ENCODE results near the gene LRRC49.
"Not testable (repeated sequence)": the region's sequence is repeated elsewhere in the genome, so short reads cannot be mapped to it uniquely, and the experiment has no call there.

The LRRC49 gene

GRCh38 chr15:70917955-70918354 lies 25.3 kb downstream of the LRRC49 start:
- TF ChIP-seq, protein P1, sequence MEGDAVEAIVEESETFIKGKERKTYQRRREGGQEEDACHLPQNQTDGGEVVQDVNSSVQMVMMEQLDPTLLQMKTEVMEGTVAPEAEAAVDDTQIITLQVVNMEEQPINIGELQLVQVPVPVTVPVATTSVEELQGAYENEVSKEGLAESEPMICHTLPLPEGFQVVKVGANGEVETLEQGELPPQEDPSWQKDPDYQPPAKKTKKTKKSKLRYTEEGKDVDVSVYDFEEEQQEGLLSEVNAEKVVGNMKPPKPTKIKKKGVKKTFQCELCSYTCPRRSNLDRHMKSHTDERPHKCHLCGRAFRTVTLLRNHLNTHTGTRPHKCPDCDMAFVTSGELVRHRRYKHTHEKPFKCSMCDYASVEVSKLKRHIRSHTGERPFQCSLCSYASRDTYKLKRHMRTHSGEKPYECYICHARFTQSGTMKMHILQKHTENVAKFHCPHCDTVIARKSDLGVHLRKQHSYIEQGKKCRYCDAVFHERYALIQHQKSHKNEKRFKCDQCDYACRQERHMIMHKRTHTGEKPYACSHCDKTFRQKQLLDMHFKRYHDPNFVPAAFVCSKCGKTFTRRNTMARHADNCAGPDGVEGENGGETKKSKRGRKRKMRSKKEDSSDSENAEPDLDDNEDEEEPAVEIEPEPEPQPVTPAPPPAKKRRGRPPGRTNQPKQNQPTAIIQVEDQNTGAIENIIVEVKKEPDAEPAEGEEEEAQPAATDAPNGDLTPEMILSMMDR (conservative IDR thresholded peaks at IDR 0.05), result no peak
- no peak overlapping the region for H3K27ac ChIP-seq

- no peak overlapping the region for H3K27ac ChIP-seq
- TF ChIP-seq, protein P1 (conservative IDR thresholded peaks at IDR 0.05), result no peak
Observed at GRCh38 chr15:70920981-70921696, 28.5 kb downstream of the LRRC49 start.

DNA sequence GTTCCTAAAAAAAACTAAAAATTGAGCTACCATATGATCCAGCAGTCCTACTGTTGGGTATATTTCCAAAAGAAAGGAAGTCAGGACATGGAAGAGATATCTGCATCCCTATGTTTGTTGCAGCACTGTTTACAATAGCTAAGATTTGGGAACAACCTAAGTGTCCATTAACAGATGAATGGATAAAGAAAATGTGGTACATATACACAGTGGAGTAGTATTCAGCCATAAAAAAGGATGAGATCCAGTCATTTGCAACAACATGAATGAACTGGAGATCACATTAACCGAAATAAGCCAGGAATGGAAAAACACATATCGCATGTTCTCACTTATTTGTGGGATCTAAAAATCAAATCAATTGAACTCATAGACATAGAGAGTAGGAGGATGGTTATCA lies 29.5 kb downstream of the LRRC49 start:
- no peak overlapping the region for H3K27ac ChIP-seq
- TF ChIP-seq, protein P1 (conservative IDR thresholded peaks at IDR 0.05), result no peak

GRCh38 chr15:70923311-70924080 lies 30.9 kb downstream of the LRRC49 start:
- TF ChIP-seq, protein P1 (conservative IDR thresholded peaks at IDR 0.05), result no peak
- H3K27ac ChIP-seq, result peak overlapping the region; percentile 21; the same call in 1 of the 2 replicates

- not testable (repeated sequence) for H3K27ac ChIP-seq
Observed at GRCh38 chr15:70926914-70927313, 34.3 kb downstream of the LRRC49 start.

DNA sequence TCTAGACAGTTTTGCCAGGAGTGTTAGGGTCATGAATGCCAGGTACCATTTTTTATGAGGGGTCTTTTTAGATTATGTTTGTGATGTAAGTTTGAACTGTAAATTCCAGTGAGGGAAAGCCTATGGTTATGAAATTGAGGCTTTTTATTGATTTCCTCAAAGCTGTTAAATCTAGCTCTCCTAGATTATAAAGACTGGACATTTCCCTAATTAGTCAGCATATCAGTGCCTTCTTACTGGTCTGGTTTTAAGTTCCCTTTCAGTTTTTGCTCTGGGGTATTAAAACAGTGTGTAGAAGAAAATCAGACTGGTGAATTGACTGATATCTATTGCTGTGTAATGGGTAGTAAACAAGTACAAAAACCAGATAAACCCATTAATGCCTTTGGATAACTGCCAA lies 39.2 kb downstream of the LRRC49 start:
- TF ChIP-seq, protein P1 (conservative IDR thresholded peaks at IDR 0.05), result no peak
- no peak overlapping the region for H3K27ac ChIP-seq

- TF ChIP-seq, protein P1 (conservative IDR thresholded peaks at IDR 0.05), result no peak
- H3K27ac ChIP-seq, result no peak overlapping the region
Observed at GRCh38 chr15:70932397-70932796, 39.8 kb downstream of the LRRC49 start.

DNA sequence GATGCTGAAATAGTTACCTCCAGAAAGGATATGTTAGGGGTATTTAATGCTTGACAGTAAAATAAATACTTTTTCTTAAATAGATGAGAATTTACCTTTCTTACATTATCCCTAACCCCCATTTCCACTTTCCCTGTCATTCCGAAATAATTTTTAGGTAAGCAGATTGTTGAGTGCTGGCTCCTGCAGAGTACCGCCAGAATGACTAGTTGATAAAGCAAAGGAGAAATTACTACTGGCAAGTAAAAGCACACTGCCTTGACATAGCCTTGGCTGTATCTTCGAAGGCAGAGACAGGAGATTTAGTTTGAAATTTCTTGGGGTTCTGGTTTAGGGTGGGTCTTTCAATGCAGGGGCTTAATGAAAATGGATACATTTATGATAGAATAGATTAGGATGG lies 40.8 kb downstream of the LRRC49 start:
- no peak overlapping the region for H3K27ac ChIP-seq
- TF ChIP-seq, protein P1 (conservative IDR thresholded peaks at IDR 0.05), result no peak
